Left ventricle myocardium superior (tissue), 1 donor: ENCODE data around the gene DIP2C. TPM values are rescaled to one million over a fixed set of nuclear protein-coding genes. Genes with fewer than 3 reads are reported as not detected.
A peak's percentile ranks its signal among the peaks of the same experiment; 100 is the strongest.
"Not testable (repeated sequence)": the region's sequence is repeated elsewhere in the genome, so short reads cannot be mapped to it uniquely, and the experiment has no call there.

Source experiments
- ATAC-seq: fragments of 200-7000 bp; cut with Tn5 transposase; one replicate; pipeline ENCODE4 v1.9.1; 2020; ENCODE audit warnings: mild to moderate bottlenecking, moderate library complexity
- DNase-seq: peaks from one replicate; pipeline ENCODE4 v3.0.0-alpha.2; 2020
- intact Hi-C: fragments of 100-400 bp; cut with micrococcal nuclease; formaldehyde crosslinking; loops from one replicate; pipeline ENCODE4 v1.11.0; 2022
- total RNA-seq: library from RNA; stranded (reverse); fragmentation: NEBNext Ultra II Directional; extraction: Animal tissue kit (Norgen Biotek cat#: 25700); gene quantifications from one replicate; pipeline ENCODE4 v1.2.1, GENCODE V29; 2021
- donor health status: DM: no; HTN: yes; CAD: no; lungs with severe emphysema.

Gene DIP2C
- total RNA-seq, 1 donor from 2014 or later: 32.6 TPM

GRCh38 chr10:607545-608185 lies 81.8 kb downstream of the DIP2C start:
- DNase-seq: no peak
- no peak for ATAC-seq
- intact Hi-C loops: no loop called here

DNA sequence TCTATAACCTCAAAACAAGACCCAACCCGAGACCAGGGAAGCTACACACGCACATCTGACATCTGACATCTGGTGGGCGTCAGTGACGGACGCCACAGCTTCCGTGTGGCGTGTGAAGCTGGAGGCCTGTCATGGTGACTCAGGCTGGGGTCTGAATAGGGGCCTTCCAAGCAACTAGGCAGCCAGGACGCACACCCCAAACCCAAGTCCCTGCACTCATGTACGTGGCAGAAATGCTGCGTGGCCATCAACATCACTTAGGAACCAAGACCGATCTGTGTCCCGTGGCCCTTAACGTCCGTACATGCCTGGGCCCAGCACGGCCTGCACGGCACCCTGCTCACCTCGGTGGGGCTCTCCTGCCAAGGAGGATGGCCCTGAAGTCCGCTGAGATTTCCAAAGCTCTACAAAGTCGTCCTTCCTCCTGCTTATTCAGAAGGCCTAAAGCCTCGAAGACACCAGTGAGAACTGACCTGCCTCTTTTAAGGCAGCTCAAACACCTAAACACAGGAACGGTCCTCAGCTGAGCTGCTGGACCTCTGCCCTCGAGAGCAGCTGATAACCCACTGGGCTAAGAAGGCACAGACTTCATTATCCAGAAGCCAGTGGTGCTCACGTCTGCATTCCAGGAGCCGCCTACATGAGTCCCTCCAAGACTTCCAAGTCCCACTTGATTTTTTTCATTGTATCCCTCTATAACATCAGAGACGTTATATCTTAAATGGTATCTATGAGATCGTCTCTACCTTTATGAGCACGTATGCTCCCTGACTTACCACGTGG lies 82.5 kb downstream of the DIP2C start:
- ATAC-seq (peak; percentile 40), DNase-seq (no peak)
- intact Hi-C loops: no loop called here

DNA sequence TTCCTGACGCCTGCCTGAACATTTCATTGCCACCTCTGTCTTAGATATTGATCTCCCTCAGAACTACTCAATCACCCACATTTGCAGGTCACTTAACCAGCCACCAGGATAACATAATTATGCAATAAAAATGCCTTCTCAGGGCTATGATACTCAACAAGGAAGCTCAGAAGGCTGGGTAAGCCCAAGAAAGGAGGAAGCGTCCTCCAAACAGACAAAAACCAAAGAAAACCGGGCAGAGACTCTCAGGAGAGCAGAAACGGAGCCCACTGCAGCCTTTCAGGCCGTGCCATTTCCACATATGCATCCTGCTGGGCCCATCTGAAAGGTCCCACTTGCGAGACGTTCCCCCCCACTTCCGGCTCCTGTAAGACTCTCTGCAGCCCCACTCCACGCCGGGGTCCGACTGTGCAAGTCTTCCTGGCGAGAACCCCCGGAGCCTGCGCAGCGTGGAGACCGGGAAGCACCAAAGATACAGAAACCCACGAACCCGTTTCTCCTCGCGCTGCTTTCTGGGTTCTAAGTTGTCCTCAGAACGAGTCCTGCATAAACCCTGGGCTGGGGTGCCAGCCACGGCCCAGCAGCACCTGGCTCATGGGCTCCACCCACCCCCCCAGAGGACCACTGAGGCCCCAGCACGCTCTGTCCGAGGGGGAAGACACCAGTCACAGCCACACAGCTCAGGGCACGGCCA lies 83.7 kb downstream of the DIP2C start:
- ATAC-seq (no peak), DNase-seq (peak; percentile 26)
- intact Hi-C loops: no loop called here

- intact Hi-C loops: no loop called here
- DNase-seq (peak; percentile 28), ATAC-seq (no peak)
These were observed 84.5 kb downstream of the DIP2C start for GRCh38 chr10:604716-605631.

DNA sequence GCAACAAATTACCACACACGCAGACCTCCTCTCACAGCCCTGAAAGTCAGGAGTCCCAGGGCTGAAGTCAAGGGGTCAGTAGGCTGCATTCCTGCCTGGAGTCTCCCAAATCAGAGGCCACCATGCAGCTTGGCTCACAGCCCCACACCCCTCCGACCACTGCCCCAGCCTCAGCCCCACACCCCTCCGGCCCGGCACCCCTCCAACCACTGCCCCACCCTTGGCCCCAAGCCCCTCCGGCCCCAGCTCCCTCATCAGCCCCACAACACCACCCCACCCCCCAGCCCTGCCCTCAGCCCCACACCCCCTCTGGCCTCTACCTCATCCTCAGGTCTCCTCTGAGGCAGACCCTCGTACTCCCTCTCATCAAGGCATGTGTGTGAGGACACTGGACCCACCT lies 85.7 kb downstream of the DIP2C start:
- intact Hi-C loops: no loop called here
- no peak for ATAC-seq
- DNase-seq: no peak

- ATAC-seq: no peak
- intact Hi-C loops: no loop called here
- DNase-seq: no peak
These were observed 87.0 kb downstream of the DIP2C start for GRCh38 chr10:602391-603005.

DNA sequence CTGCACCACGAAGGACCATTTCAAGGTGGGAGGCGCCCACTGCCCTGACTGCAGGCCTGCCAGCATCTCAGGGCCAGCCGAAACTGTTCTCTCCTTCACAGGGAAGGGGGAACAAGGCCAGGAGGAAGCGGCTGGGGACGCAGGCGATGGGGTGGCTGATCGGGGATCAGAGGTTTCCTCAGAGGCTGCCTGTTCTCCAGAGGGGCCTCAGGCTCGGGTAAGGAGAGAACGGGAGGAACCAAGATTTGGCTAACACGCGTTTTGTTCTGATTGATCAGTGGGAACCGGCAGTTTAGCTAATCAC lies 87.9 kb downstream of the DIP2C start:
- intact Hi-C loops: no loop called here
- DNase-seq (no peak), ATAC-seq (no peak)

DNA sequence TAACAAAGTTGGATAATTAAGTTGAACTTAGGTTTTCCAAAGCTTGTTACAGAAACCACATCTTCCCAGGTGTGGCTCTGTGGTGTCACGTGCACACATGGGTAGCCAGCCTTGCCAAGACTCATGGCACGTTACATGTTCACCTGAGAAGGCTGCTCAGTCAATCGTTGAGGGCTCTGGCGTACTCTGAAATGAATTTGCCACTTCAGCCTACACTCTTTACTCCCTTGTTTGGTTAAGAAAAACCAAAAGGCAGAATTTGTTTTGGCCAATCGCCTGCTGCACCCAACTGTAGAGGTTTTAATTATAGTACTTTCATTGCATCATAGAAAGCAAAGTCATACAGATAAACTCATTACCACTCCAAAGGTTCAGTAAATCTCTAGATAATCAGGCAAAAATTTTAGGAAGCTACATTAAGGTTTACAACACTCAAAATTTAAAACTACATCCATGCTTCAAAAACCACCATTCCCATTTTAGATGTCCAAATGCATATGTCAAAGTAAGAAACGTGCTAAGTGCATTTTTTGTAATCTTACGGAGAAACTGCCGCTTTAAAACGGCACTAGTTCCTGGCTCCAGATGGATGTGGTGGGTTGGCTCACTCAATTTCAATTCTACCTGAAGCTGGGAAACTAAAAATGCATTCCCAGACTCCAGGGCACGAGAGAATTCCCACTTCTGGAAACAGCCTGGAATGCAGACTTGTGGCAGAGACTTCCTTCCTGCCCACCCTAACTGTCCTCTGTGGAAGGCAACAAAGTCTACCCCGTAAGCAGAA lies 88.4 kb downstream of the DIP2C start:
- intact Hi-C loops: no loop called here
- ATAC-seq (no peak), DNase-seq (no peak)

DNA sequence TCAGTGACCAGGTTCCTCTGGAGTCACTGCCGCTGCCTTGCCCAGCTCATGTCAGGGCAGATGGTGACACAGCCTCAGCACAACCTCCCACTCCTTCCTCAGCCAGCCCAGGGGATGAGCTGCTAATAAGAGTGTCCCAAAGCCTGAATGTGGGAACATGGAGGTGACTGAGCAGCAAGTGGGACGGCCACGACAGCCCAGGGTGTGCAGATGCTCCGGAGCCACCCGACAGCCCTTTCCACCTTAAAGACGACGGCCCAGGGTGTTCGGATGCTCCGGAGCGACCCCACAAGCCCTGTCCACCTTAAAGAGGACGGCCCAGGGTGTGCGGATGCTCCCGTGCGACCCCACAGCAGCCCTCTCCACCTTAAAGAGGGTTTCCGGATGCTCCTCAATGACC lies 89.2 kb downstream of the DIP2C start:
- intact Hi-C loops: no loop called here
- ATAC-seq: peak; percentile 7

GRCh38 chr10:599767-600166 lies 89.7 kb downstream of the DIP2C start:
- DNase-seq: no peak
- intact Hi-C loops: no loop called here
- ATAC-seq: no peak

More for the DNA sequence above, 89.2 kb downstream of the DIP2C start:
- DNase-seq: no peak

GRCh38 chr10:598415-599170 lies 90.9 kb downstream of the DIP2C start:
- ATAC-seq: no peak
- DNase-seq: peak; percentile 20
- intact Hi-C loops: no loop called here

DNA sequence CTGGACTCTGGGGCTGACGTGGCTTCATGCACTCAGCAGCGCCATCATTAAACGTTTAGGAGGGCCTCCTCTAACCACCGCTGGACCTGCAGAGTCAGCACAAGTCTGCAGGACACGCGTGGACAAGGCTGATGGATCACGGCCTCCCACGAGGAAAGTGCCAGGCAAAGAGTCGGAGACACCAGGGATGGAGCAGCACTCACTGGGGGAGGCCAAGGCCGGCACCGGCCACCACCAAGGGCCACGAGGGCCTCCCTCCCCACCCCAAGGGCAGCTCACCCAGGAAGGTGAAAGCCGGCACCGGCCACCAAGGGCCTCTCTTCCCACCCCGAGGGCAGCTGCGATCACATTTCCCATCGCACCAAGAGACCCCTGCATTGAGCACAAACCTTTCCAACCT lies 91.5 kb downstream of the DIP2C start:
- peak; percentile 21 for DNase-seq
- intact Hi-C loops: no loop called here
- ATAC-seq: no peak

DNA sequence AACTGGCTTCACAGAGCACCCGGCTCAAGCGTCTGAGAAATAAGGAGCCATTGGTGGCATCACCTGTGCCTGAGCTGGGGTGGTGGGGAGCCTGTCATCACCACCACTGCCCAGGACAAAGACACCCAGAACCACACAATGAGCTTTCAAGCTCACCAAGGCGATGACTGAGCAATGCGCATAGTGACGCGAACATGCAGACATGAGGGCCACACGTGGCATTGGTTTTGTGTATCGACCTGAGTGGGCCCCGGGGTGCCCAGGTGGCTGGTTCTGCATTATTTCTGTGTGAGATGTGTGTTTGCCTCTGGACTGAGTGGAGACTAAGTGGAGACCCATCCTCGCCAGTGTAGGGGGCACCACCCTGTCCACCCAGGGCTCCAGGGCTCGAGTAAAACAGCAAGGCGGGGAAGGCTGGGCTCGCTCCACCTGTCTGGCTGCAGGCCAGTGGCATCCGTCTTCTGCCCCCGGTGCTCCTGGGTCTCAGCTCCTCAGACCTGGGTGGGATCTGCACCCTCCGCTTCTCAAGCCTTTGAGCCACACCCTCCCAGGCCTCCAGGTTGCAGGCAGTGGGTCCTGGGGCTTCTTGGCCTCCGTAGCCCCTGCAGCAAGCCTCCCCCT lies 92.6 kb downstream of the DIP2C start:
- no peak for DNase-seq
- intact Hi-C loops: no loop called here
- no peak for ATAC-seq

DNA sequence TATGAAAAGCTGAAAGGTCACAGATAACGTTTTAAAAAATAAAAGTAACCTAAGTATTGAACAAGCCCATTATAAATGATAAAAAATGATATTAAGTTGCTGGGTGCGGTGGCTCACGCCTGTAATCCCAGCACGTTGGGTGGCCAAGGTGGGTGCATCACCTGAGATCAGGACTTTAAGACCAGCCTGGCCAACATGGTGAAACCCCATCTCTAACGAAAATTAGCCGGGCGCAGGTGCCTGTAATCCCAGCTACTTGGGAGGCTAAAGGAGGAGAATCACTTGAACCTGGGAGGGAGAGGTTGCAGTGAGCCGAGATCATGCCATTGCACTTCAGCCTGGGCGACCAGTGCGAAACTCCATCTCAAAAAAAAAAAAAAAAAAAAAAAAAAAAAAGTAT lies 93.3 kb downstream of the DIP2C start:
- ATAC-seq, intact Hi-C loops, DNase-seq: not testable (repeated sequence)

DNA sequence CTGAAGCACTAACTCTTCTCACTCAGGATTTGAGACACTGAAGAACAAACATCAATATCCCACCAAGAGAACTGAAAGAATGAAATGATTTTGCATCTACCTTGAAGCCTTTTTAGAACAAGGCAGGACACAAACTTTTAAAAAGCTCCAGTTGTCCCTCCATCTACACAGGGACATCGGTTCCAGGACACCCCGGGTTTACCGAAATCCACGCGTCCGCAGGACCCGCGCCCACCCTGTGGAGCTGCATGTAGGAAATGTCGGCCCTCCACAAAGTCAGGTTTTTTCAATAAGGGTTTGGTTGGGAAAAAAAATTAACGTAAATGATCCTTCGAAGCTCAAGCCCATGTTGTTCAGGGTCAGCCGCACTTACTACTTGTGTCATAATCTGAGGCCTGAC lies 94.0 kb downstream of the DIP2C start:
- DNase-seq (no peak), ATAC-seq (no peak)
- intact Hi-C loops: no loop called here

DNA sequence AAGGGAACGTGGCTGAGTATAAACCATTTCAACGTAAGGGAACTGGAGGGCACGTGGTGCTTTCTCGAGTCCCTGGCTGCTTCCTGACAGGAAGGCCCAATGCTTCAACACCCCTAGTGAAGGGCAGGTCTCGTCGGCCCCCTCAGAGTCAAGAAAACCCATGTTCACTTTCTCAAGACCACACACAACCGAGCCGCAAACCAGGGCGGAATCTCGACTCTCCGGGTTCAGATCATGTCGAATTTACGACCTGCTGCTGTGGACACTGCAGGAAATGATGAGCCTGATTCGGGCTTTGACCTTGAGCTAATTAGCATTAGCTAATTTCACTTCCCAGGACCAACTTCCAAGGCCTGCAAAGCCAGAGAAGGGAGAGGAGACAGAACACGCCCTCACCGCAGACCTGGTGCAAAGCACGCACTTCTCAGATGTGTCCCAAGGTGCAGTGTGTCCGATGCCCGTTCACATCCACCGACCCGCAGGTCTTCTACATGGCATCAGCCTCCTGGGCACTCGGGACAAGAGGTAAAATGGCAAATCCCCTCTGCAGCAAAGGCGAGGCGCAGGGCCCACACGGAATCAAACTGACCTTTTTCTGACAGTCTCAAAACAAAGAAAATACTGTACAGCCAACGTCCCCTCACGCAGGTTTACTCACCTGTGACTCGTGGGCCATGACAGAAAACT lies 94.7 kb downstream of the DIP2C start:
- DNase-seq (no peak), ATAC-seq (no peak)
- intact Hi-C loops: no loop called here
